Right hindlimb (tissue), 1 donor: ENCODE data around the gene ZNF865.

Source experiments
- DNase-seq: peaks from one replicate; pipeline ENCODE4 v3.0.0-alpha.2; 2018

Gene ZNF865

DNA sequence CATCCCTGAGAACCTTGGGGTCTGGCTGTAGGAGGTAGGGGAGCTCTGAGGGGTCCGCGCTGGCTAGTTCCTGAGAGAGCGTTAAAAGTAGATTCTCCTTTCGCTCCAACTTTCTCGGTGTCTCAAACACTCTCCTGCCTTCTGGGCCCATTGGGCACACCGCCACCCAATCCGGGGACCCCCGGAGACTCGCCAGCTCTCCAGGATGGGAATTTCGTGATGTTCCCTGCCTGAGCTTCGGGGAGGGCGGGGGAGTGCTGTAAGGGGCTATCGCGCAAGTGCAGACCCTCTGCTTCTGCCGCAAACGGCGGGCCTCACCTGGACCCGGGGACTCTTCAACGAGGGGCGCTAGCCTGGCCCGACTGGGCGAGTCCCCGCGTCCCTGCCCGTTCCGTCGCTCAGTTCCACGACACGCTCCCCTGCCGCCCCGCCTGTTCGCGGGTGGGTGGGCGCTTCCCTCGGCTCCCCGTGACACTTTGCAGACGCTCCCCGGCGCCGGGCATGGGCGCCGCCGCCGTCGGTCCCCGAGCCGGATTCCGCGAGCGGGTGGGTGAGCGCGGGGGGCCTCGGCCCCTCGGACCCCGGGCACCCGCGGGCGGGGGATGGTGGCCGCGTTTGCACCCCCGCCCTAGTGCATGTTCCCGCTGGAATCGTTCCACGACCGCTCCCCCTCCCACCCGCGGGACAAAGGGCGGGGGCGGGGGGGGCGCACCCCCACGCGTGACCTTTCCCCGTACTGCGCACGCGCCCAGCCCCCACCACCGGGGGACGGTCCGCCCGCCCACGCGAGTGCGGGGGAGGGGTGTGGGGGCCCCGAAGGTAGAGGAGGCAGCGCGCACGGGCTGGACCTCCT is 42.5 kb downstream of the ZNF865 start, which contains the start of gene CCDC106:
CCDC106 (plus strand) TSS at position 481 of the 853 bp plus-strand sequence. CDS start 835 bp downstream, outside the sequence.
- DNase-seq: peak; percentile 88

DNA sequence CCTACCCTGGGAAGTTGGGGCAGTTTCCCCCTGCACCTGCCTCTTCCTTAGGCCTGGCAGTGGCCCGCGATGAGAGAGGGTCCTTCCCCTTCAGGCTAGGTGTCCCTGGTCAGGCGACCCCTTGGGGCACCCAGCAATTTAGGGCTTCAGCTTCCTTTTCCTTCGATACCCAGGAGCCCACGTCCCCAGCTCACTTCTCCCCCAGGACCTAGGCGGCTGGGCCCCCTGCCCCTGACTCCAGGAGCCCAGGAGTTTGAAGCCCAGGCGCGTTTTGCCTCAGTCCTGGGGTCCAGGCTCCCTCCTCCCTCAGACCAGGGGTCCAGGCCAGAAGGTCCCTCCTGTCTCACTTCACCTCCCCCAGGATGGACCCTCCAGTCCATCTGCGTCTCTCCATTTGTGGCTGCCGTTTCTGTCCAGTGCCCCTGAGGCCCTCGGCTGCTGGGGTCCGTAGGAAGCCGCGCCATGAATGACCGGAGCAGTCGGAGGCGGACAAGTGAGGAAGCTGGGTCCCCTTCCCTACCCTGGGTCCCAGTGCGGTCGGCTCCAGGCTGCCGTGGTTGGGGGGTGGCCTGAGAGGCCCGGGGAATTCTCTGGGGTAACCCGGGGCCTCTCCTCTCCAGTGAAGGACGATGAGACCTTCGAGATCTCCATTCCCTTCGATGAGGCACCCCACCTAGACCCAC is 43.3 kb downstream of the ZNF865 start:
- DNase-seq: no peak

DNA sequence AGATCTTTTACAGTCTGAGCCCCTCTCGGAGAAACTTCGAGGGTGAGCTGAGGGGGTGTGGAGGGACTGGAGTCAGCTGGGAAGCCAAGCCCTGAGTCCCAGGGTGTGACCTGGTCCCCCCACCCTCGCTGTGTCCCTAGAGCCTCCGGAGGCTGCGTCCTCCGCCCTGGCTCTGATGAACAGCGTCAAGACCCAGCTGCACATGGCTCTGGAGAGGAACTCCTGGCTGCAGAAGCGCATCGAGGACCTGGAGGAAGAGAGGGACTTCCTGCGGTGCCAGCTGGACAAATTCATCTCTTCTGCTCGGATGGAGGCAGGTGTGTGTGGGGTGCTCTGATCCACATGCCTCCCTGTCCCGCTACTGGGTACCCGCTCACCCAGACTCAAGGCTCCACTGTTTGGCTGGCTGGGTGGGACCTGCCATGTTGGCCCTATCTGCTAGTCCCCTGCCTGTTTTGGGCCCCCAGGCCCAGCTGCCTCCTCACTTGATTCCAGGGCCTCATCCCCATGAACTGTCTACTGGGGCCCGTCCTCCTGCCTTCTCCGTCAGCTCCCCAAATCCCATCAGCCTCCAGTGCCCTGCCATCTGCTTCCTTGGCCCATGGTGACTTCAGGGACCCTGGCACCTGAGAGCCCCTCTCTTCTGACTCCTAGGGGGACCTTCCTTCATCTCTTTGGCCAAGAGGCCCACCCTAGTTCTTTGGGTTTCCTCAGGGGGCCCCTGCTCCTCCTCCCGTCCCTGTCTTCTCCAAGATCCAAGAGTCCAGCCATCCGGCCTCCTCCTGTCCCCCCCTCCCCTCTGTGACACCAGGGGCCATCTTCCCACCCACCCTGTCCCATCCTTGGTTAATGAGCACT is 44.0 kb downstream of the ZNF865 start:
- no peak for DNase-seq

DNA sequence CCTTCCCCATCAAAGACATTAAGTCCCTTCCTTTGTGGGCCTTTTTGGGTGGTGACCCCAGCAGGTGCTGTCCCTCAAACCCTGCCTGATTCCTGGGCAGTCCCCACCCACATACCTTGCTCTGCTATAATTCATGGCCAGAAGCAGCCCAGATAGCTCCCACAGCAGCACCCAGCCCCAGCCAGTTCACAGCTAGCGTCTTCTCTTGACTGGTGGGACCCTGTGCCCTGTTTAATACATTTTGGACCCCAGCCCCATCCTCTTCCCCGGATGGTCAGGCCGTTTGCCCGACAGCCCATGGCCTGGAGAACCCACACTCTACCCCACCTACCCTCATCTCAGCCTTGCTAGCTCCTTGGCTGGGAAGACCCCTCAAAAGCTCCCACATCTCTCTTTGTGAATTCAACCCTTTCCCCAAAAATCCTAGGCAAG is 44.7 kb downstream of the ZNF865 start:
- DNase-seq: no peak

DNA sequence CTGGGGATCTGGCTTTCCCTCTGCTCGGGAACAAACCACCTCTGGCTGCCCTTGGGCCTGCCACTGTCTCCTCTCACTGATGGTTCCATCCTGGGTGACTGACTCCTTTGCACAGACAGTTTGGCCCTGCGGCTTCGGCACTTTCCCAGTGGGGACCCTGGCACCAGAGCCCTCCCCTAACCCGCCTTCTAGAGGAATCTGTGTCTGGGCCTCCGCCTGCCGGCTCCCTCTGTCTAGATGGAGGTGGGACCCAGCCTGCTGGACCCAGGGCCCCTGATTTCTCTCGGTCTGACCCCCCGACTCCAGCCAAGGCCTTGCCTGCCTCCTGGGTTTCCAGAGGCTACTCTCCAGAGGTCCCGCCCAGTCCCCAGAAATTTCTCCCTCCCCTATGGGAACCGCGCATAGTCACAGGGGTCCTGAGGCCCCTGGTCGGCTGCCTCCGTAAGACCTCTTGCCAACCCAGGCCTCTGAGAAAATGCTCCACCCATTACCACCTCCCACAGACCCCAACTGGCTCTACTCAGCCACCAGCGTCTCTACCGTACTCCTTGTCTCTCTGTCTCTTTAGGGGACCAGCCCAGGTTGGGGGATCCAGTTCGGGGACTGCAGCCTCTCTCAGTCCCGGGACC is 45.3 kb downstream of the ZNF865 start:
- DNase-seq: no peak

DNA sequence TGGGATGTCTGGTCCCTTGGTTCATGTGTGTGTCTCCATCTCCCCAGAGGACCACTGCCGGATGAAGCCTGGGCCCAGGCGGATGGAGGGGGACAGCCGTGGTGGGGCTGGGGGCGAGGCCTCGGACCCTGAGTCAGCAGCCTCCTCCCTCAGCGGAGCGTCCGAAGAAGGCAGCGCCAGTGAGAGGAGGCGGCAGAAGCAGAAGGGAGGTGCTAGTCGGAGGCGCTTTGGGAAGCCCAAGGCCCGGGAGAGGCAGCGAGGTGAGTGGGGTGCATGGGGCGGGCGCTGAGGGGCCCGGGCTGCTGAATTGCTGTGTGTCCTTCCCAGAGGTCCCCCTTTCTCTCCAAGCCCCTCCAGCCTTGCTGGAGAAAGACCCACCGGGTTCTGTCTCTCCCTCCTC is 45.8 kb downstream of the ZNF865 start:
- DNase-seq: no peak

DNA sequence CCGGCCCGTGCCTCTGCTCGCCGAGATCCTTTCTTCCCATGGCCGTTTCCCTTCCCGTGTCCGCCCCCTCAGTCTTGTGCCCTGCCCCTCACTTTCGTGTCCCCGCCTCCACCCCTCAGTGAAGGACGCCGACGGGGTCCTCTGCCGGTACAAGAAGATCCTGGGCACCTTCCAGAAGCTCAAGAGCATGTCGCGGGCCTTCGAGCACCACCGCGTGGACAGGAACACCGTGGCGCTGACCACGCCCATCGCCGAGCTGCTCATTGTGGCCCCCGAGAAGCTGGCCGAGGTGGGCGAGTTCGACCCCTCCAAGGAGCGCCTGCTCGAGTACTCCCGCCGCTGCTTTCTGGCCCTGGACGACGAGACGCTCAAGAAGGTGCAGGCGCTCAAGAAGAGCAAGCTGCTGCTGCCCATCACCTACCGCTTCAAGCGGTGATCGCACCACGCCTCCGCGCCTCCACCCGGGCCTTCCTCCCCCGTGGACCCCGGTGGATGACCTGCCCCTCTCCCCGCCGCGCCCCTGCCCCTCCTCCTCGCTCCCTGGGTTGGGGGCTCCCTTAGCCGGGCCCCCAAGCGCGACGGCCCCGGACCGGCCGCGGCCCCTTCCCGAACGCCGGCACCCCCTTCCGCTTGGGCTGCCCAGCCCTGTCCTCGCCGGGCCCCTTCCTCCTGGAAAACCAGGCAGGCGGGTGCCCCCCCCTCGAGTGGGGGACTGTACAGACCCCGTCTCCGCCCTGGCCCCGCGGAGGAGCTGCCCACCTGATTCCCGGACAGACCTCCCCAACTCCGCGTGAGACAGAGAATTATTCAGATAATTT is 47.1 kb downstream of the ZNF865 start:
- DNase-seq: no peak

DNA sequence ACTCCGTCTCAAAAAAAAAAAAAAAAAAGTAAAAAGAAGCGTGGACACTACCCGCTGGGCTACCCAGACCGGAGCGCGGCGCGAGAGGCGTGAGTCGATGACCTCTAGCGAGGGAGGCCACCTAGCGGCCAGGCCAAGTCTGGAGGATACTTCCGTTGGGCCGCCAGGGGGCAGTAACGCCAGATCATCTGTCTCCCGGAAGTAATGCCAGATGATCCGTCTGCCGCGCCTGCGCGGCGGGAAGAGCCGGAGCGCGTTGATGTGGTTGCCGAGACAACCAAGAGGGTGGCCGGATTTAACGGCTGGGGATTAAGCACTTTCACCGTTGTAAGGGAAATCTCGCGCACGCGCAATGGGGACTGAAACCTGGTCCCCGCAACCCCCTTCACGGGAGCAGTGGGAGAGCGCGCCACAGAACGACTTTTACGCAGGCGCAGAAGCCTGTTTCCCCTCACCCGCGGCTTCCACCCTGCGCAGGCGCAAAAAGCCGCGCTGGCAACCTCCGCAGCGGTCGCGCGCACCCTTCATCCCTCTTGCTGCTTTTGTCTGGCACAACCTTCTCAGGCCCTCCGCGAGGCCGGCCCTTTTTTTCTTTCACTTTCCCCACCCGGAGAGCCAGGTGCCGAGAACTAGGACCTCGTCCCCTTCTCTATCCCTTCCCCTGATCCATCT is 48.3 kb downstream of the ZNF865 start:
- peak; percentile 99 for DNase-seq

DNA sequence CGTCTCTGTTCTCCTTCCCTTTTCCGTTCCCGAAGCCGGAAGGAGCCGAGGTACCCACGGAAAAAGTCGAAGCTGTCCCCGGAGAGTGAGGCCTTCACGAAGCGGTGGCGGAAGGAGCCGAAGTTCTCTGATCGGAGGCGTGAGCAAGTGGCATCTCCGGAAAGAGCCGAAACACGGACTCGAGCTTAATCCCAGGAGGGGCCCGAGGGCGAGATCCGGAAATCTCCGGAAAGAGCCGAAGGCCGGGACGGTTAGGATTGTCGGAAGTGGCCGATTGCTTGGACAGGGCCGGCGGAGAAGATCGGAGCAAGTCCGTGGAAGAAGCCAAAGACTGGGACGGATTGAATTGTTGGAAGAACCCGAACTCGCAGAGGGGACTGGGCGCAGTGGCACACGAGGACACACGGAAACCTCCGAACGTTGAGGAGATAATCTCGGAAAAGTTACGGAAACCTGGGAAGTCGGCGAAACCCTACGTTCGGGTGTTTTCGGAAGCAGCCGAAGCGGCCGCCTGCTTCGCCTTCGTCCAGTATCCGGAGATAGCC is 48.9 kb downstream of the ZNF865 start:
- peak; percentile 100 for DNase-seq

DNA sequence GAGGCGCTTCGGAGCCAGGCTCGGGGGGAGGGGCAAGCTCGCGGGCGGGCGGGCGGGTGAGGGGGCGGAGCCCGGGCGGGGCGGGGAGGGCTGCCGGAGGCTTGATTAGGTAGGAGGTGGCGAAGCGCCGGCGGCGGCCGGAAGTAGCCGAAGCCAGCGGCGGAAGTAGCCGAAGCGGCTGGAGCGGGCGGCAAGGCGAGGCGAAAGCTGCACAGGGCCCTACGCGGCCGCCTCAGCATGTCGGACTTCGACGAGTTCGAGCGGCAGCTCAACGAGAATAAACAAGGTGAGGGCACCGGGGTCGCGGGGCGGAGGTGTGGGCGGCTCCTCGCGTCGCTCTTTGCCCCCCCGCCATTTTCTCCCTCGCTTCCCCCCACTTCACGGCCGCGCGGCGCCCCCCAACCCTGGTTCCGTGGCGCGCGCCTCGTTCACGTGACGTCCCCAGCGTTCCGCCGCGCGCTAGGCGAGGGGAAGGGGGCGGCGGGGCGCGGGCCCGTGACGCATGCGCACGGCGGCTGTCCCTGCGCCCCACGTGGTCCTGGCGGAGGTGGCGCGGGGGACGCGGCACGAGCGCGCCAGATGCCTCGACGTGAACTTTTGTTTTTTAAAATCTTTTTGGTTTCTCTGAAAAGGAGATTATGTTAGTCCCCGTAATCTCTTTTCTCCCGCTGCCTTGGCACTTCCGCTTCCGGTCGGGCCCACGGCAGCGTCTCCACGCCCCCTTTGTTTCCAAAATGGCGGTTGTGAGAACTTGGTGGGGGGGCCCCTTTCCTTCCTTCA is 49.6 kb downstream of the ZNF865 start, which contains the start of gene U2AF2:
U2AF2 (plus strand) TSS at position 168 of the 780 bp plus-strand sequence; CDS start at position 238, 70 bp downstream.
- peak; percentile 98 for DNase-seq

DNA sequence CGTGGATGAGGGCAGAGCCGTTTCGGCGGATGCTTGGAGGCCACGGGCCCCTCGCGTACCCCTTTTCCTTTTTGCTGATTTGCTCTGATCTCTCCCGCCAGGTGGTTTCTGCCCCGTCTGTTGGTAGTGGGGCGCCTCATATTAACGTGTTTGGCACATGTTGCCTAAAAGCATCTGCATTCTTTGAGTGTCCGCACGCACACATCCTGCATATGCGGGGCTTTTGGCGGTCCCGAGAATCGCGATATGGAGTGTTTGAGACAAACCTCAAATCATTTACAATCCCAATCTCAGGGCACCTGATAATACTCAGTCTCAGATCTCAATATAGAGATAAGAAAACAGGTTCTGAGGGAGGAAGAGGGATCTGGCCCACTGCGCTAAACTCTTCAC is 50.2 kb downstream of the ZNF865 start:
- no peak for DNase-seq

DNA sequence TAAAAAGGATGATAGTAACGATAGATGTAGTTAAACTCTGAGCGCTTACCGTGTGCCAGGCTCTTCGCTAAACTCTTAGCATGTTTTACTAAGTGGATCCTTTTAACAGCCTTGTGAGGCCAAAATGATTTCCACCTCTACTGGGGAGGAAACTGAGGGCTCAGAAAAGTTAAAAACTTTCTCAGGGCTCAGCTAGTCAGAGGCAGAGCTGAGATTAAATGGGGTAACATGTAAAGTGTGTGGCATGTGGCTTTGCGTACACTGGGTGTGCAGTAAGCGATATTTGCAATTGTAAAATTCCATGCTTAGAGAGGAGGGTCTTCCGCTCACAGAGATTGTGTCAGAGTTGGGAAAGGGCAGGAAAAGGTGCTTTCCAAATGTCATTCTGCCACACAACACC is 51.1 kb downstream of the ZNF865 start:
- no peak for DNase-seq

DNA sequence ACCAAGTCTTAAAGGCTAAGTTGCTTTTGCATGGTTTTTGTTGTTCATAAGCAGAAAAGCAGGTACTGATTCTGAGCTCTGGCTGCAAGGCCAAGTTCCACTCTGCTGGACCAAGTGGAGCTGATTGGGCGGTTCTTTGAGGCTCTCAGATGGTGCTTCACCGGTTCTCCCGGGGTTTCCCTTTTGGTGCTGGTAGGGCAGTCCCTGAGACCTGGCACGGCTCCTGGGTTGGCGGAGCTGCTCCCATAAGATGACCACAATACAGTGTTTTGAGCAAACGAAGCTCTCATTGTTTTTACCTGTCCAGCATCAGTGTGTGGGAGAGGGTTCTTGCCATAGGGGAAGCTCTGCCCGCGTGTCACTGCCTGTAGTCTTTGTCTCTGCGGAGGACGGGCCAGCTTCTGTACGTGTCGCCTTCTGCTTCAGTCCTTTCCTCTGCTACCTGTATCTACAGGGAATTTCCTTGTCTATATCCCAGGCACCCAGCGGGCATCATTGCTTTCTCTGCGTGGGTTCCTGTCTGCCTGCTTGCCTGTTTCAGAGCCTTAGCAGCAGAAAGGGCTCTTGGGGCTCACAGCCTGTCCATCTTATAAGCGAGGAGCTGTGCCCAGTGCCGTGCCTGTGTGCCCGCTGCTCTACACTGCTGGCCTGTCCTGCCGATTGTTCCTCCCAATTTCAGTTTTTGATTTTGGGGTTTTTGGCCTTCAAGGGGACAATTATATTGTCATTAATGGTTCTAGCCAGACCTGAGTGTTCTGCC is 51.7 kb downstream of the ZNF865 start:
- no peak for DNase-seq

DNA sequence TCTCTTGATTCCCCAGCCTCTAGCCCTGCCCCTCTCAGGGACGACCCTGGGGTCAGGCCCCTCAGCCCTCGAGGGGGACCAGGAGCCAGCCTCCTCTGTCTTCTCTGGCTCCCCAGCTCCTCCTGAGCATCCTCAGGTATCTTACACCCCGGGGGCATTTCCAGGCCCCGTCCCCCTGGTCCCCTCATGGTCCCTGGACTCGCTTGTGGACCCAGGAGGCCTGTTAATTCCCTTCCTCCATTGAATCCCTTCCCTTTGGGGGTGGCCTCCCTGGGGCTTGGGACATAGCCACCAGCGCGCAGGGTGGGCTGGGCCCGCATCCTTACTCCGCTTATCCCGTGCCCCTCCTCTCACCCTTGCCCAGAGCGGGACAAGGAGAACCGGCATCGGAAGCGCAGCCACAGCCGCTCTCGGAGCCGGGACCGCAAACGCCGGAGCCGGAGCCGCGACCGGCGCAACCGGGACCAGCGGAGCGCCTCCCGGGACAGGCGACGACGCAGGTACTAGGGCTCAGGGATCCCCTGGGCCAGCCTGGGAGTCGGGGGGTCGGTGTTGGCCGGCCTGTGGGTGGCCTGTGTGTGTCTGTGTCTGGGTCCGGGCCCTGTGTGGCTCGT is 53.5 kb downstream of the ZNF865 start:
- DNase-seq: no peak

DNA sequence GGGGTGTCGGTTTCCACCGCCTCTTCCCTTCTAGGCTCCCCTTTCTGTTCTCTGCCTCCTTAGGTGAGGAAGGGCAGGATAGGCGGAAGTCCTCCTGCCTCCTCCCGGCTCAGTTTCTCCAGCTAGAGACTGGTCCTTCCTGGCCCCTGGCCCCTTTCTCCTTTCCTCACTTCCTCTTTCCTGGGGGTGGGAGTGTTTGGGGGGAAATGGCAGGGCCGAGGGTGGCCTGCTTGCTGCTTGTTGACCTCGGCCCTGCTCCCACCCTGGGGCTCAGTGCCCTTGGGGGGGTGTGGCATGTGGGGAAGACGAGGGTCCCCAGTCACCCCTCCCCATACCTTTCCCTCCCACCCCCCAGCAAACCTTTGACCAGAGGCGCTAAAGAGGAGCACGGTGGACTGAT is 54.4 kb downstream of the ZNF865 start:
- no peak for DNase-seq

DNA sequence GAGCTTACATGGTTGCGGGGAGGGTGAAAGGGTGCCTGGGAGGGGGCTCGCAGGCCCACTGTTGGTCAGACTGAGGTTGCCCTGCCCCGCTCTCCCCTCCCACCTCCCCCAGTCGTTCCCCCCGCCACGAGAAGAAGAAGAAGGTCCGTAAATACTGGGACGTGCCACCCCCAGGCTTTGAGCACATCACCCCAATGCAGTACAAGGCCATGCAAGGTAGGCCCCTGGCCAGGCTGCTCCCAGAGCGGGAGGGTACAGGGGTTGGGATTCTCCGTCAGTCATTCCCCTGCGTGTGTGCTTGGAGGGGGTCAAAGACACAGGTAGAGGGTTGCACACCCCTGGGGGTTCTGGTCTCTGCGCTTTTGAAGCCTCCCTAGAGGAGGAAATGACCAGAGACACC is 55.0 kb downstream of the ZNF865 start:
- DNase-seq: no peak

DNA sequence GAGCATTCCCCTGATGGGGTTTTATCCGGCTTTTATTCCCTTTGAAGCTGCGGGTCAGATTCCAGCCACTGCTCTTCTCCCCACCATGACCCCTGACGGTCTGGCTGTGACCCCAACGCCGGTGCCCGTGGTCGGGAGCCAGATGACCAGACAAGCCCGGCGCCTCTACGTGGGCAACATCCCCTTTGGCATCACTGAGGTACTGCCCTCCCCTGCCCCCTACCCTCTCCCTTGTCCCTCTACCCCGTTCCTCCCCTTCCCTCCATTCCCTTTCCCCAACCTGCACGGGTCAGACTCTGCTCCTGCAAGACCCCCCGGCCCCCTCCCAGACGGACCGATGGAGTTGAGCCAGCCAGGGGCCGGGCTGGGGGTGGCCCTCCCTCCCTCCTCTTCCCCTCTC is 55.5 kb downstream of the ZNF865 start:
- no peak for DNase-seq

DNA sequence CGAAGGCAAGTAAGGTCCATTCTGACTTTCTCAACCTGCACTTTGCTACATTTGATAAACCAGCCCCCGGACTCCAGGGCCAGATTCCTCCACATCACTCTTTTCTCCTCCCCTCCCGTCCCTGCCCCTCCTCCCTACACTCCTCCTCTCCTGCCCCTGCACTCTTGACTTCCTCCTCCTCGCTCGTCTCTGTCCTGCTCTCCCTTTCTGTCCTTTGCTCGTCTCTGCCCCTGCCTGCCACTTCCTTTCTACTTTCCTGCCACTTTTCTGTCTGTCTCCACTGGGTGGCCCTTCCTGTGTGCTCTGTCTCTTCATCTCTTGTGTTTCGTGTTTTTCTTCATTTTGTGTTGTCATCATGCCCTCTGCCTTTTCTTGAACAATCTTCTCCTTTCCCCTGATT is 56.4 kb downstream of the ZNF865 start:
- DNase-seq: no peak
